Measurements from ENCODE around the gene AJAP1.

Gene AJAP1

DNA sequence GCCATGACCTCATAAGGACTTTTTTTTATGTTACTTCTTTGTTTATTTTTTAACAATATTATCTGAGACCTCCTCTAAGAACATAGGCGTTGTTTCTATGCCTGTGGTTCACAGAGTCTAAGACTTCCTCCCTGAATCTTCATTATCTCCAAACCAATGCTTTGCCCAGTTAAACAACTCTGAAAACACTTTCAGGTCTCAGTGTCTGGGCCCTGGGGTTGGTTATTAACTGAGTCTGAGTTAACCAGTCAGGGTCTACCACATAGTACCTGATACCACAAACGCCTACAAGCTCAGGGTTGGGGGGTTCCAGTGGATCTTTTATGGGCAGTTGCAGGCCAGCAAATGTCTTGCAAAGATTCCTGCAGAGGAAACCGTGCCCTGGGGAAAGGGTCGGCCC lies 138.2 kb downstream of the AJAP1 start:
- no peak for TF ChIP-seq CTCF (IDR thresholded peaks at IDR 0.05; ENCODE audit: insufficient read depth, missing control alignments)
- DNase-seq (ENCODE audit: insufficient read length, low spot score), result no peak
- no peak for FAIRE-seq

GRCh38 chr1:4794020-4794780 lies 139.8 kb downstream of the AJAP1 start:
- TF ChIP-seq CTCF (IDR thresholded peaks at IDR 0.05; ENCODE audit: insufficient read depth, missing control alignments), result no peak
- FAIRE-seq (no peak), DNase-seq (ENCODE audit: insufficient read length, low spot score) (no peak)

DNA sequence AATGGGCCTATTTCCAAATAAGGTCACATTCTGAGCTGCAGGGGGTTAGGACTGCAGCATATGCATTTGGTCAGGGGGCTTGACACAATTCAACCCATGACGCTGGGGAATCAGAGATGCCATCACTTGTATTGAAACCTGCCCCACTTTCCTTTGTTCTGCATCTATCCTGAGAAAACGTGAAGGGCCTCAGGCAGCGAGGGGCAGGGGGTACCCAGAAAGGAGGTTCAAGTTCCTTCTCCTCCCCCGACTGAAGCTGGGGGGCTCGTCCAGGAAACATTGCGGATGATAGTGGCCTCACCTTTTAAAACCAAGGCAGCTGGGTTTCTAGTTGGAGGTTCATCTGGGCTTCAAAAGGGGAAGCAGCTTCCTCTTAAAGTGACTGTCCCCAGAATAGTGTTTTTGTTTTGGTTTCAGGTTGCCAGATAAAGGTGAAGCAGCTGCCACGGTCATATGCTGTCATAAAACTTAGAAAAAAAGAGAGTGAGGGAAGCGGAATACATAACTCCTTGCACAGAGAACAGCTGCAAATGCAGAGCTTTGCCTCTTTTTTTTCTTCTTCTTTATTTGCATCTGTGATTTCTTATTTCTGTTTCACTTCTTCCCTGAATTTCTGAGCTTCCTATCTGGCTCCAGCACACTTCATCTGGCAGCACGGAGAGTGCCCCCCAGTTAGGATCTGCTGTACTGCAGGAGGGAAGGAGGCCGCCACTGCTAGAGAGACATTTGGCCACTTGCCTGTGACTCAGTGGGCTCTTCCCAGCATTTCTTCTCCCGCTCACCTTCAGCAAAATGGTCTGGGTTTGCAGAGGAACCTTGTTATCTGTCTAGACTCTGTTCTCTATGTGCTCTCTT lies 142.0 kb downstream of the AJAP1 start:
- FAIRE-seq, result no peak
- no peak for DNase-seq (ENCODE audit: insufficient read length, low spot score)
- no peak for TF ChIP-seq CTCF (IDR thresholded peaks at IDR 0.05; ENCODE audit: insufficient read depth, missing control alignments)

GRCh38 chr1:4797016-4797410 lies 142.6 kb downstream of the AJAP1 start:
- FAIRE-seq, result no peak
- no peak for DNase-seq (ENCODE audit: insufficient read length, low spot score)

DNA sequence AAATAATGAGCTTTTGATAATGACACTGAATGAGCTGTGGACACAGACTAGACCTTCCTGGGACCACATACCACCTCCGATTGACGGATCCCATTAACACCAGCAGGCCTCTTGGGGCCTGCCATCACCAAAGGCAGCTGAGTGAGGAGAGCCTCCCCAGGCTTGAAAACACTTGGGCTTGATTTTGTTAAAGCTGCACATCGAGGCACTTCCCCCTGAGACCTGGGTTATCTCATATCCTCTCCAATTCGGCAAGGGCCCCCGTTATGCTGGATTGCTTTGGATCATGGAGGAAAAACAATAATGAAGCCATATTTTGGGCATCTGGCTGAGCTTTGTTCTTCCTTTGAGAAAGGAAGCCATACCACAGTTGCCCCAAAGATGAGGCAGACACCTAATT lies 143.0 kb downstream of the AJAP1 start:
- no peak for TF ChIP-seq CTCF (IDR thresholded peaks at IDR 0.05; ENCODE audit: insufficient read depth, missing control alignments)
- FAIRE-seq (no peak), DNase-seq (ENCODE audit: insufficient read length, low spot score) (no peak)

More at GRCh38 chr1:4797016-4797410, 142.6 kb downstream of the AJAP1 start:
- no peak for TF ChIP-seq CTCF (IDR thresholded peaks at IDR 0.05; ENCODE audit: insufficient read depth, missing control alignments)

DNA sequence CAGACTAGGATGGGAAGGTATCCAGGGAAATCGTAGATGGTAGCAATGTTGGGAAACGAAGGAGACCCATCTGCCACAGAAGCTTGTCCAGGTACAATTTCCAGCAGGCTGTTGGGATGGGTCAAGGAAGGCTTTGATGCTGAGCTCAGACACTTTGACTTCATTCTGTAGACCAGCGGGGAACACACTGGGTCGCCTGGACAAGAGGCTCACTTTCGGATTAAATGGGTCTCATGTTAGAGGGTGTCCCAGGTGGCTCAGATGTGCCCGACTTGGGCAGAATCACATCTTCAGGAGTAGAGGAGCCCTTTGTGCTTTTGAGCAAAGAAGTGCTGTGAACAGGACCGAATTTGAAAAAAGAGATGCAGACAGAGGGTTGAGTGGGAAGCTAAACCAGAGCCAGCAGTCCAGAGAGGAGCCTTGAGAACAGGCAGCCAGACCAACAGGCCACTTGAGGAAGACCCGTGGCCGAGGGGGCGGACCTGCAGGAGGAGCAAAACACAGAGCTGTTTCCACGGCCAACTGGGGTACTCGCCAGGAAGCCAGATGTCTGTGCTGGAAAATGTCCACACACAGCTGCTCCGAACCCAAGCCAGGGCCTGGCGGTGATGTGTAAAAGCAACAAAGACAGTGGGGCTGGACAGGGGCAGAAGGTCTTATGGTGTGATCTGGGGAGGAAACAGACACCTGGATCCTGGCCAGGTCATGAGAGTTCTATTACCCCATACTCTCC lies 146.9 kb downstream of the AJAP1 start:
- TF ChIP-seq CTCF (IDR thresholded peaks at IDR 0.05; ENCODE audit: insufficient read depth, missing control alignments), result no peak
- FAIRE-seq, result no peak
- no peak for DNase-seq (ENCODE audit: insufficient read length, low spot score)
